ENCODE results near the gene TUBA3C.
"Not testable (repeated sequence)": the region's sequence is repeated elsewhere in the genome, so short reads cannot be mapped to it uniquely, and the experiment has no call there.

Gene TUBA3C

DNA sequence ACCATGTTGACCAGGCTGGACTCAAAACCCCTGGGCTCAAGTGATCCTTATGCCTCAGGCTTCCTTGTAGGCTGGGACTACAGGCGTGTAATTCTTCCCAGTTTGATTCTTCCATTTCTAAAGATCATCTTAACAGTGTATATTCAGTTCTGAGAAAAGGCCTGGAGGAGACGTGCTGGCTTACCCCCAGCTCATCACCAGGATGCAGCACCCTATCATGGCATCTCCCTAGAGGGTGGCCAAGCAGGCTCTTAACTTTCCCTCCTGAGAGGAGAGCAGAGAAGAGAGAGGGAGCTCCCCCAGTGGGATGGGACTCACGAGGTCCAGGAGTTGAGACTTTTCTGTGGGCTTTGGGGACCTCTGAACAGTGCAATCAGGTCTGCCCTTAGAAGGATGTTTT lies 2.1 kb upstream of the TUBA3C start:
- CTCF ChIA-PET, result no interaction called here
- no peak for DNase-seq (ENCODE audit: low read depth, low spot score)
- POLR2A ChIA-PET, result no interaction called here

DNA sequence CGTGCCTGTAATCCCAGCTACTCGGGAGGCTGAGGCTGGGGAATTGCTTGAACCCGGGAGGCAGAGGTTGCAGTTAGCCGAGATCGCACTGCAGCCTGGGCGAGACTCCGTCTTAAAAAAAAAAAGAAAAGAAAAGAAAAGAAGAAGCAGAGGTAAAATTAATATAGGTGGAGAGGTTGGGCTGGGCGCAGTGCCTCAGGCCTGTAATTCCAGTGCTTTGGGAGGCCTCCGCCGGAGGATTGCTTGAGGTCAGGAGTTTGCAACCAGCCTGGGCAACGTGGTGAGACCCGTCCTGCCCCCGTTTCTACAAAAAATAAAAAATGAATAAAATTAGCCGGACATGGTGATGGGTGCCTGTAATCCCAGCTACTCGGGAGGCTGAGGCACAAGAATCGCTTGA lies 912 bp upstream of the TUBA3C start:
- TF ChIP-seq, protein P1, sequence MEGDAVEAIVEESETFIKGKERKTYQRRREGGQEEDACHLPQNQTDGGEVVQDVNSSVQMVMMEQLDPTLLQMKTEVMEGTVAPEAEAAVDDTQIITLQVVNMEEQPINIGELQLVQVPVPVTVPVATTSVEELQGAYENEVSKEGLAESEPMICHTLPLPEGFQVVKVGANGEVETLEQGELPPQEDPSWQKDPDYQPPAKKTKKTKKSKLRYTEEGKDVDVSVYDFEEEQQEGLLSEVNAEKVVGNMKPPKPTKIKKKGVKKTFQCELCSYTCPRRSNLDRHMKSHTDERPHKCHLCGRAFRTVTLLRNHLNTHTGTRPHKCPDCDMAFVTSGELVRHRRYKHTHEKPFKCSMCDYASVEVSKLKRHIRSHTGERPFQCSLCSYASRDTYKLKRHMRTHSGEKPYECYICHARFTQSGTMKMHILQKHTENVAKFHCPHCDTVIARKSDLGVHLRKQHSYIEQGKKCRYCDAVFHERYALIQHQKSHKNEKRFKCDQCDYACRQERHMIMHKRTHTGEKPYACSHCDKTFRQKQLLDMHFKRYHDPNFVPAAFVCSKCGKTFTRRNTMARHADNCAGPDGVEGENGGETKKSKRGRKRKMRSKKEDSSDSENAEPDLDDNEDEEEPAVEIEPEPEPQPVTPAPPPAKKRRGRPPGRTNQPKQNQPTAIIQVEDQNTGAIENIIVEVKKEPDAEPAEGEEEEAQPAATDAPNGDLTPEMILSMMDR (IDR thresholded peaks at IDR 0.05; ENCODE audit: insufficient read depth, low read length, missing control alignments), result no peak
- CTCF ChIA-PET, result no interaction called here
- POLR2A ChIA-PET, result no interaction called here
- DNase-seq (ENCODE audit: low read depth, low spot score), result no peak
- H3K4me3 ChIP-seq (ENCODE audit: low read depth, low read length), result no peak overlapping the region

More for the DNA sequence above, 2.1 kb upstream of the TUBA3C start:
- no peak overlapping the region for H3K4me3 ChIP-seq (ENCODE audit: low read depth, low read length)
- TF ChIP-seq, protein P1 (IDR thresholded peaks at IDR 0.05; ENCODE audit: insufficient read depth, low read length, missing control alignments), result no peak

DNA sequence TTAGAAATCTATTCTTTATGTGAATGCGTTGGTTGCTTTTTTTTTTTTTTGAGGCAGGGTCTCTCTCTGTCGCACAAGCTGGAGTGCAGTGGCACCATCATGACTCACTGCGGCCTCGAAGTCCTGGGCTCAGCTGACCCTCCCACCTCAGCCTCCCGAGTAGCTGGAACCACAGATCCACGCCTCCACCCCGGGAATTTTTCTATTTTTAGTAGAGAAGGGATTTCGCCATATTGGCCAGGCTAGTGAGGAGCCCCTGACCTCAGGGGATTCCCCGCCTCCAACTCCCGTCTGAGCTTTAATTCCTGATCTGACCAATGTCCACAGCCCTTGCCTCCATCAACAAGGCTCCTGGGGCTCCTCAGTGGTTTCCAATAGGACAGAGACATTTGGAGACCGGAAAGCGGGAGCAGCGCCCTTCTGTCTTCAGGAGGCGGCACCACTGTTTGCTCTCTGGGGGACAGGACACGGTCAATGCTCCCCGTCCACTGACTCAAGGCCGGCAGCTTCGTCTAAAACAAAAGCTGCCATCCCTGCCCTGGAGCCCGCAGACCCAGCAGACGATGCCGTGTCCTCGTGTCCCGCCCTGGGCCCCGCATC lies 503 bp downstream of the TUBA3C start:
- ChIA-PET POLR2A (no interaction called here), CTCF (no interaction called here)

DNA sequence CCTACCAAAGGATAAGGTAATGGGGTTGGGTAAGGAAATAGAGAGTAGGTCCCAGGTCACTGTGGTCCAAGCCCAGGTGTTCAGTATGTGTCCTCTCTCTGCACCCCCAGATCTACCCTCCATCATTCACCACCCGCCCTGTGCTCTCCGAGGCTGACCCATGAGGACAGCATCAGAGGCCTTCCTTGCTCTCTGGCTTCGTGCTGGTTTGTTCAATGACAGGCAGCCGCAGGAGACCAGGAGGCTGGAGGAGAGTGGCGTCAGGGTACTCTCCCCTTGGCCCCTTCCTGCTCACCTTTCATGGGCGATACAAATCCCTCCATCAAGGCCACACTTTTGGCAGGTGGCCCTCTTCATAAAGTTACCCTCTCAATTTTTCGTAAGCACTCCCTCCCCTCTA lies 1.7 kb downstream of the TUBA3C start:
- no peak overlapping the region for H3K4me3 ChIP-seq (ENCODE audit: low read depth, low read length)
- no peak for DNase-seq (ENCODE audit: low read depth, low spot score)
- CTCF ChIA-PET, result no interaction called here
- TF ChIP-seq, protein P1 (IDR thresholded peaks at IDR 0.05; ENCODE audit: insufficient read depth, low read length, missing control alignments), result no peak
- POLR2A ChIA-PET, result no interaction called here

More for the DNA sequence above, 503 bp downstream of the TUBA3C start:
- no peak overlapping the region for H3K4me3 ChIP-seq (ENCODE audit: low read depth, low read length)
- DNase-seq (ENCODE audit: low read depth, low spot score), result no peak
- TF ChIP-seq, protein P1 (IDR thresholded peaks at IDR 0.05; ENCODE audit: insufficient read depth, low read length, missing control alignments), result no peak

DNA sequence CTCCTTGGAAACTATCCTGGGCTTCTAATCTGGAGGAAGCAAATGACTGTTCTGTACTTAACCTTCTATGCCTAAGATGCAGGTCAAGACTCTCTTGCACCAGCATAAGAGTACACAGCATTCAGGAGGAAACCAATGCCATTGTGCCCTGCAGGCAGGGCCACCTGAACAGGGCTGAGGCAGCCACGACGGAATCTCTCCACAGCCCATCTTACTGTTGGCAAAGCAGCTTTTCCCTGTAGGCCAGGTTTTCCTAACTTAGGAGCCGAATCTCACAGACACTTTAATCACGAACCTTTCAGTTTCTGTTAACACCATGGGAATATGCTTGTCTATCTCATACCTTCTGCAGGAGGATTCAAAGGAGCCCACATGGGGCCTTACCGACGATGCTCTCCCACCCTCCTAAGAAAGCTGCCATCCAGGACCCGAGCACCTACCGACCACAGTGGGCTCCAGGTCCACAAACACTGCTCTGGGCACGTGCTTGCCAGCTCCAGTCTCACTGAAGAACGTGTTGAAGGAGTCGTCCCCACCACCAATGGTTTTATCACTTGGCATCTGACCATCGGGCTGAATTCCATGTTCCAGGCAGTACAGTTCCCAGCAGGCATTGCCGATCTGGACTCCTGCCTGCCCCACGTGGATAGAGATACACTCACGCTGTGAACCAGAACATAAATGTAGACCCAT lies 2.6 kb downstream of the TUBA3C start:
- ChIA-PET CTCF (interaction anchor here (0.5 kb wide), 1 partner anchor 494 kb away, joined by 4 read pairs; no protein-coding TSS in a partner anchor), POLR2A (no interaction called here)
- TF ChIP-seq, protein P1 (IDR thresholded peaks at IDR 0.05; ENCODE audit: insufficient read depth, low read length, missing control alignments), result no peak
- DNase-seq (ENCODE audit: low read depth, low spot score), result no peak
- no peak overlapping the region for H3K4me3 ChIP-seq (ENCODE audit: low read depth, low read length)

DNA sequence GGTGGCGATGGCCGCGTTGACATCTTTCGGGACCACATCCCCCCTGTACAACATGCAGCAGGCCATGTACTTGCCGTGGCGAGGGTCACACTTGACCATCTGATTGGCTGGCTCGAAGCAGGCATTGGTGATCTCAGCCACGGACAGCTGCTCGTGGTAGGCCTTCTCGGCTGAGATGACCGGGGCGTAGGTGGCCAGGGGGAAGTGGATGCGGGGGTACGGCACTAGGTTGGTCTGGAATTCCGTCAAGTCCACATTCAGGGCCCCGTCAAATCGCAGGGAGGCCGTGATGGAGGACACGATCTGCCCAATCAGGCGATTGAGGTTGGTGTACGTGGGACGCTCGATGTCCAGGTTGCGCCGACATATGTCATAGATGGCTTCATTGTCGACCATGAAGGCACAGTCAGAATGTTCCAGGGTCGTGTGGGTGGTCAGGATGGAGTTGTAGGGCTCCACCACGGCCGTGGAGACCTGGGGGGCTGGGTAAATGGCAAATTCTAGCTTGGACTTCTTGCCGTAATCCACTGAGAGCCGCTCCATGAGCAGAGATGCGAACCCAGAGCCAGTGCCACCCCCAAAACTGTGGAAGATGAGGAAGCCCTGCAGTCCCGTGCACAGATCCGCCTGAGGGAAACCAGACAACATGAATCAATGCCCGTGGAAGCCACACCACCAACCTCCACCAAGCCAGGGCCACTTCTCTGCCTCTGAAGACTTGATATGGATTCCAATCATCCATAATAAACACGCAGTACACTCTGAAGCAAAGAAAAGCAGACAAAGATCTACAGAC lies 4.4 kb downstream of the TUBA3C start:
- CTCF ChIA-PET; POLR2A ChIA-PET; DNase-seq (ENCODE audit: low read depth, low spot score); H3K4me3 ChIP-seq (ENCODE audit: low read depth, low read length): not testable (repeated sequence)

Data from AG04449 (cell line).